ENCODE data around the gene NCKAP5.

Gene NCKAP5

DNA sequence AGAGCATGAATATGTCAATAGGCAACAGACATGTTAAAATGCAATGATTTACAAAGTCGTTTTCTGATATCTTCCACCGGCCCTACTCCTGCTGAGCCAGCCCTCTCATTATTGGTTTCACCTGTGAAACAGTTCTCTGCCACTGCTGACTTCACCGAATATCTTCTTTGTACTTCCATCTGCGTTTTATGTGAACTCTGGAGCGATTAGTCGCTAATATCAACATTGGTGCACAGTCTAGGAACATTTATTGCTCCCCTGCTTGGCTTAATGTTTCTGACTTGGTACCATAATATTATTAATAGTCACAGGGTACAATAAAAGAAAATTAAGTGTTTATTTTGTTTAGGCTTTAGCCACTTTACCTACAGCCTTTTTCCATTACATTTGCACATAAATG, 105.5 kb downstream of the NCKAP5 start:
- no peak overlapping the region for H3K4me3 ChIP-seq (ENCODE audit: control insufficient read depth, low read depth, low read length)
- TF ChIP-seq, protein P1, sequence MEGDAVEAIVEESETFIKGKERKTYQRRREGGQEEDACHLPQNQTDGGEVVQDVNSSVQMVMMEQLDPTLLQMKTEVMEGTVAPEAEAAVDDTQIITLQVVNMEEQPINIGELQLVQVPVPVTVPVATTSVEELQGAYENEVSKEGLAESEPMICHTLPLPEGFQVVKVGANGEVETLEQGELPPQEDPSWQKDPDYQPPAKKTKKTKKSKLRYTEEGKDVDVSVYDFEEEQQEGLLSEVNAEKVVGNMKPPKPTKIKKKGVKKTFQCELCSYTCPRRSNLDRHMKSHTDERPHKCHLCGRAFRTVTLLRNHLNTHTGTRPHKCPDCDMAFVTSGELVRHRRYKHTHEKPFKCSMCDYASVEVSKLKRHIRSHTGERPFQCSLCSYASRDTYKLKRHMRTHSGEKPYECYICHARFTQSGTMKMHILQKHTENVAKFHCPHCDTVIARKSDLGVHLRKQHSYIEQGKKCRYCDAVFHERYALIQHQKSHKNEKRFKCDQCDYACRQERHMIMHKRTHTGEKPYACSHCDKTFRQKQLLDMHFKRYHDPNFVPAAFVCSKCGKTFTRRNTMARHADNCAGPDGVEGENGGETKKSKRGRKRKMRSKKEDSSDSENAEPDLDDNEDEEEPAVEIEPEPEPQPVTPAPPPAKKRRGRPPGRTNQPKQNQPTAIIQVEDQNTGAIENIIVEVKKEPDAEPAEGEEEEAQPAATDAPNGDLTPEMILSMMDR (IDR thresholded peaks at IDR 0.05; ENCODE audit: control insufficient read depth, insufficient read depth, low read depth, low read length, missing control alignments), result no peak
- DNase-seq (ENCODE audit: low read depth), result no peak

DNA sequence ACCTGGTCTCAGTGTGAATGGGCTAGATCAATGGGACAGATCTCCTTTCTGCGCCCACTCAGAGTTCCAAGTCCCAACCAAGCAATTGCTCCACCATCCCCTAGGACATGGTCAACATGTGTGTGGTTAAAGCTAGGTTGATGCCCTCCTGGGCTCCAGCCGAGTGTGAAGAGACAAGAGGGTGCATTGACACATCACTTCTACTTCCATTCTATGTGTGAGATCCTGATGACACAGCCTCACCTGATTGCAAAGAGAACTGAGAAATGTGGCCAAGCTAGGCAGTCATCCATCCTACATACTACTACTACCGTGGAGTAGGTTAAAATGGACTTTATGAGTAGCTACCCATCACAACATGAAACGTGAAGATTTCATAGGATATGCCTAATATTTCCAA, 106.8 kb downstream of the NCKAP5 start:
- DNase-seq (ENCODE audit: low read depth), result no peak
- TF ChIP-seq, protein P1 (IDR thresholded peaks at IDR 0.05; ENCODE audit: control insufficient read depth, insufficient read depth, low read depth, low read length, missing control alignments), result no peak
- no peak overlapping the region for H3K4me3 ChIP-seq (ENCODE audit: control insufficient read depth, low read depth, low read length)

DNA sequence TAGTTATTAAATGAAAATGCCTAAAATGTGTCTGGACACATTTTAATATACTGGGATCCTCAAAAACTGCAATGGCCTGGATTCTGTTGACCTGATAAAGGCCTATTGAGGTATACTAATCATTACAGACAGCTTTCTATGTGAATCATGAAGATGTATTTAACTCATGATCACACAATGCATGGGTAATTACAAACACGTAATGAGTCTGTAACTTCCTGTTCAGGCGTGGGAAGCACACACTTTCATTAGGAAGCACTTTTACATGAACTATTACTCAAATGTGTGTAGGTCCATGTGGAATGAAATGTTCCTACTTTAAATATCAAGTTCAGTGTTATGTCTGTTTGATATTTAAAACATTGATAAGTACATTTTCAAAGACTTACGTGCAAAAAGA, 108.7 kb downstream of the NCKAP5 start:
- DNase-seq (ENCODE audit: low read depth), result no peak
- TF ChIP-seq, protein P1 (IDR thresholded peaks at IDR 0.05; ENCODE audit: control insufficient read depth, insufficient read depth, low read depth, low read length, missing control alignments), result no peak
- H3K4me3 ChIP-seq (ENCODE audit: control insufficient read depth, low read depth, low read length), result no peak overlapping the region

DNA sequence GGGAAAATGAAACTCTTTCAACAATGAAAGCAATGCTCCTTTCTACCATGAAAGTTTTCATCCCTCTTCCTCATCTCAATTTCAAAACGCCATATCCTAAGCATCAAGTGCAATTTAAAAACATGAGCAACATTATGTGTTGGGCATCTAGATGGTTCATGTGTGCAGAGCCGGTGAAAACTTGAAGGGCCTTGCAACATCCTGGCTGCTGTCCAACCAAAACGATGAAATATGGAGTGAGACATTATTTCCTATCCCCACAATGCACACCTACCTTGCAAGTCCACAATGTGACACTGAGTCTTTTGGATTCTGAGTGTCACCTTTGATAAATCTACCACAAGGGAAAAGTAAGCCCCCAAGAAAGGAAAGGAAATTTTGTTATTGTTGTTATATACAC, 110.0 kb downstream of the NCKAP5 start:
- TF ChIP-seq, protein P1 (IDR thresholded peaks at IDR 0.05; ENCODE audit: control insufficient read depth, insufficient read depth, low read depth, low read length, missing control alignments), result no peak
- H3K4me3 ChIP-seq (ENCODE audit: control insufficient read depth, low read depth, low read length), result no peak overlapping the region
- DNase-seq (ENCODE audit: low read depth), result no peak

DNA sequence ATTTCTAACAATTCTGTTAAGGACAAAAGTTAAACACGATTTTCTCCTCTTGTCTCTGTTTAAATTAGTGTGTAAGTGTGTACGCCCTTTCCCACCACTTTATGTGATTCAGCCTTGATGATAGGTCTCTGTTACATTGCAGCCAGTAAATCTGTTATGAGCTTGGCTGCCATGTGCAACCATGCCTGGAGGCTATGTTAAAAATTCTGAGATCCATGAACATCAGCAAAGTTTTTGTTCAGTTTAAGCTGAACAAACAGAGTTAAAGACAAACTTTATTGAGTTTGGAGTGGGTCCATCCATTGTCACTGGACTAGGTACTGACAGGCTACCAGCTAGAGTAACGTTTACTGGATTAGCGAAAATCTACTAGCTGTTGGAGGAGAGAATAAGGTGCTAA, 110.4 kb downstream of the NCKAP5 start:
- no peak for DNase-seq (ENCODE audit: low read depth)
- H3K4me3 ChIP-seq (ENCODE audit: control insufficient read depth, low read depth, low read length), result no peak overlapping the region
- TF ChIP-seq, protein P1 (IDR thresholded peaks at IDR 0.05; ENCODE audit: control insufficient read depth, insufficient read depth, low read depth, low read length, missing control alignments), result no peak

DNA sequence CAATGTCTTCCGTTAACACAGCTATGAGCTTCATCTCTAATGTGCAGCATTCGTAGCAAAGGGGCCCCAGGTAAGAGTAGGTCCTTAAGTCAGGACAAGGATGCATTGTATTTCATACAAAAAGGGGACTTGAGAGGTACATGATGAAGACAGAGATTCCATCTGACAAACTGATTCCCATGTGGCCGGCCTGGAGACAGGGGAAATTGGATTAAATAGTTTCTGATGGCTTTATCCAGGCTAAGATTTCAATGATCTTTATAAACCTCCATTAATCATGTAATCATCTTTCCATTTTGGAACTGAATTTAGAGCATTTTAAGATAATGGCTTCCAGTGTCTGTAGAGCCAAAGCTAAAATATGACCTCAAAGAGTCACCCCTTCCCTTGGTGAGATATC, 111.3 kb downstream of the NCKAP5 start:
- TF ChIP-seq, protein P1 (IDR thresholded peaks at IDR 0.05; ENCODE audit: control insufficient read depth, insufficient read depth, low read depth, low read length, missing control alignments), result no peak
- H3K4me3 ChIP-seq (ENCODE audit: control insufficient read depth, low read depth, low read length), result no peak overlapping the region
- no peak for DNase-seq (ENCODE audit: low read depth)

DNA sequence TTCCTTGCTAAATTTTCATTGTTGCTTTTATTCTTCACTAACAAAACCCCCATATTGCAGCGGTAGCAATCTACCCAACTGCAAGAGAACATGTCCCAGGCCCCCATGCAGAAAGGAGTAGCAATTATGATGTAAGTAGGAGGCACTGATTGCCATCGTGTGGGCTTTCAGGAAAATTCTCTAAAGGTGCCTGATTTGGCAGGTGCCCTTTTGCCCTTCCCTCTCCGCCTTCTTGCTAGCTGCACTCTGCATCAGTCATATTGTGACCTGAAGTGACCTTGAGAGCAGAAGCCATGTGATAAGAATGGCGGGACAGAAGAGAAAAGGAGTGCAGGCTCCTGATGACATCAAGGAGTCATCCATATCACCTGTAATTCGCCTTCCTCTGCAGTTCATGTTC, 112.1 kb downstream of the NCKAP5 start:
- TF ChIP-seq, protein P1 (IDR thresholded peaks at IDR 0.05; ENCODE audit: control insufficient read depth, insufficient read depth, low read depth, low read length, missing control alignments), result no peak
- DNase-seq (ENCODE audit: low read depth), result no peak
- H3K4me3 ChIP-seq (ENCODE audit: control insufficient read depth, low read depth, low read length), result no peak overlapping the region
